Hepatocyte (in vitro differentiated cells): ENCODE data around the gene GAS6. TPM values are rescaled to one million over a fixed set of nuclear protein-coding genes. Genes with fewer than 3 reads are reported as not detected.

ENCODE experiments used
- DNase-seq: peaks from one replicate; pipeline ENCODE4 v3.0.0-alpha.2; 2016; ENCODE audit warnings: low spot score
- H2AFZ ChIP-seq: fragments of 200-600 bp; sonication (generic); 2 replicates; pipeline ENCODE4 v1.6.0; 2016; ENCODE audit warnings: antibody characterized with exemption, mild to moderate bottlenecking
- H3K27ac ChIP-seq: fragments of 200-600 bp; sonication (generic); 2 replicates; pipeline ENCODE4 v1.5.1; 2016; ENCODE audit warnings: mild to moderate bottlenecking
- H3K27me3 ChIP-seq: fragments of 200-600 bp; sonication (generic); 2 replicates; pipeline ENCODE4 v1.6.1; 2016
- H3K36me3 ChIP-seq: fragments of 200-600 bp; sonication (generic); replicated peaks from 2 replicates; pipeline ENCODE4 v1.5.1; 2016; ENCODE audit warnings: low read depth; ENCODE audit not compliant: insufficient read depth
- H3K4me1 ChIP-seq: fragments of 200-600 bp; sonication (generic); 2 replicates; pipeline ENCODE4 v1.5.1; 2016; ENCODE audit warnings: mild to moderate bottlenecking, moderate library complexity; ENCODE audit not compliant: insufficient read depth
- H3K4me2 ChIP-seq: fragments of 200-600 bp; sonication (generic); 2 replicates; pipeline ENCODE4 v1.6.0; 2016
- H3K4me3 ChIP-seq: fragments of 200-600 bp; sonication (generic); 2 replicates; pipeline ENCODE4 v1.5.1; 2016; ENCODE audit warnings: mild to moderate bottlenecking
- H3K79me2 ChIP-seq: fragments of 200-600 bp; sonication (generic); 2 replicates; pipeline ENCODE4 v1.6.0; 2017; ENCODE audit warnings: mild to moderate bottlenecking
- H3K9me2 ChIP-seq: fragments of 200-600 bp; sonication (generic); replicated peaks from 2 replicates; pipeline ENCODE4 v1.6.0; 2017; ENCODE audit warnings: mild to moderate bottlenecking; ENCODE audit not compliant: insufficient read depth
- H3K9me3 ChIP-seq: fragments of 200-600 bp; sonication (generic); 2 replicates; pipeline ENCODE4 v1.5.1; 2016; ENCODE audit warnings: low read depth, mild to moderate bottlenecking
- H4K20me1 ChIP-seq: fragments of 200-600 bp; sonication (generic); 2 replicates; pipeline ENCODE4 v1.6.0; 2016; ENCODE audit warnings: mild to moderate bottlenecking; ENCODE audit not compliant: insufficient read depth, poor library complexity, severe bottlenecking
- EZH2 ChIP-seq: fragments of 200-600 bp; sonication (generic); IDR thresholded peaks from 2 replicates; pipeline ENCODE4 v1.6.1; 2016; ENCODE audit warnings: antibody characterized with exemption, mild to moderate bottlenecking, borderline replicate concordance
- EZH2phosphoT487 ChIP-seq: fragments of 200-600 bp; sonication (generic); IDR thresholded peaks from one replicate; pipeline ENCODE4 v1.6.1; 2018; ENCODE audit warnings: antibody characterized with exemption, mild to moderate bottlenecking, low read depth, moderate library complexity; ENCODE audit not compliant: unreplicated experiment, severe bottlenecking
- WGBS: methylation state at CpG from one replicate; pipeline ENCODE4 v1.1.6; 2016; ENCODE audit warnings: low lambda C conversion rate; ENCODE audit errors: missing lambda C conversion rate; 5-methylcytosine and 5-hydroxymethylcytosine counted together
- polyA plus RNA-seq: library from polyadenylated mRNA; unstranded; fragments of >200 nt; fragmentation: Nextera tagmentation; extraction: Ambion mirVana; gene quantifications from 2 replicates; pipeline ENCODE4 v1.2.1, GENCODE V29; 2016
- total RNA-seq: library from RNA; depleted of rRNA; stranded (reverse); fragments of >200 nt; gene quantifications from 2 replicates; pipeline ENCODE4 v1.2.3, GENCODE V29; 2014
- TF ChIP-seq, protein P1 (sequence below): fragments of 200-600 bp; sonication (generic); IDR thresholded peaks from 2 replicates; pipeline ENCODE4 v1.5.1; 2016; ENCODE audit warnings: antibody characterized with exemption, mild to moderate bottlenecking; ENCODE audit not compliant: poor library complexity

The GAS6 gene
- total and polyA plus RNA-seq, 2 experiments from 2014 or later = 70.0 to 146 TPM

DNA sequence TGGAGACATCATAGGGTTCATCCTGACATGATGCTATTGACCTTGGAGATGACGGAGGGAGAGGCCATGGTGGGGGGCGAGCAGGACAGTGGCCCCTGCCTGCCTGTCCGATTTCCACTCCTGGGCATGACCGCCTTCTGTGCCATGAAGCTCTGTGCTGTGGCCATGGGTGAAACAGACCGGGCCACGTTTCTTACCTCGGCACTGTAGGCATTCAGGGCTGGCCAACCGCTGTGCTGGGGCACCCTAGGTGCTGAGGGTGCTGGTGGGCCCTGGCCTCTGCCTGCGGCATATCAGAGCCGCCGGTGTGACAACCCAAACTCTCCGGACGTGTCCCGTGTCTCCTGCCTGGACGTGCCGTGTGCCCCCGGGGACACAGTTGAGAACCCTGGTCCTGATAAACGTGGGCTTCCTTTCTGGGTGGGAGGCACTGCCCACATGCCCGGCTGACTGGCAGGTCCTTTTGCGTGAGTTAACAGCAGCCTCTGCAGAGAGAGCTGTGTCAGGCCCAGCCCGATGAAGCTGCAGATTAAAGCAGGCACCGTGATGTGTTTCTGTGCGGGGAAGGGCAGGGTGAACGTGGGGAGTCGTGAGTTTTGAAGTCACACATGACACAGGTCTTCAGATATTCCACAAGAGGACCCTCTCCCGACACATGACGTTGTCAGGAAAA lies 58.3 kb downstream of the GAS6 start:
- Histone ChIP-seq H3K4me3 (no peak overlapping the region), H3K4me2 (no peak overlapping the region), H3K9me3 (no peaks in the 10 kb centered on the region), H2AFZ (no peak overlapping the region), H3K4me1 (peaks cover 5% of the 10 kb centered on the region), H3K9me2 (no peaks in the 10 kb centered on the region), H4K20me1 (no peaks in the 10 kb centered on the region), H3K79me2 (no peaks in the 10 kb centered on the region), H3K27ac (no peak overlapping the region), H3K36me3 (no peaks in the 10 kb centered on the region), H3K27me3 (no peaks in the 10 kb centered on the region)
- WGBS = 93% methylated on average over 27 of the region's 27 CpGs
- no peak for DNase-seq
- TF ChIP-seq EZH2 = no peak
- TF ChIP-seq, protein P1, sequence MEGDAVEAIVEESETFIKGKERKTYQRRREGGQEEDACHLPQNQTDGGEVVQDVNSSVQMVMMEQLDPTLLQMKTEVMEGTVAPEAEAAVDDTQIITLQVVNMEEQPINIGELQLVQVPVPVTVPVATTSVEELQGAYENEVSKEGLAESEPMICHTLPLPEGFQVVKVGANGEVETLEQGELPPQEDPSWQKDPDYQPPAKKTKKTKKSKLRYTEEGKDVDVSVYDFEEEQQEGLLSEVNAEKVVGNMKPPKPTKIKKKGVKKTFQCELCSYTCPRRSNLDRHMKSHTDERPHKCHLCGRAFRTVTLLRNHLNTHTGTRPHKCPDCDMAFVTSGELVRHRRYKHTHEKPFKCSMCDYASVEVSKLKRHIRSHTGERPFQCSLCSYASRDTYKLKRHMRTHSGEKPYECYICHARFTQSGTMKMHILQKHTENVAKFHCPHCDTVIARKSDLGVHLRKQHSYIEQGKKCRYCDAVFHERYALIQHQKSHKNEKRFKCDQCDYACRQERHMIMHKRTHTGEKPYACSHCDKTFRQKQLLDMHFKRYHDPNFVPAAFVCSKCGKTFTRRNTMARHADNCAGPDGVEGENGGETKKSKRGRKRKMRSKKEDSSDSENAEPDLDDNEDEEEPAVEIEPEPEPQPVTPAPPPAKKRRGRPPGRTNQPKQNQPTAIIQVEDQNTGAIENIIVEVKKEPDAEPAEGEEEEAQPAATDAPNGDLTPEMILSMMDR = no peak
- TF ChIP-seq EZH2phosphoT487 = no peak

DNA sequence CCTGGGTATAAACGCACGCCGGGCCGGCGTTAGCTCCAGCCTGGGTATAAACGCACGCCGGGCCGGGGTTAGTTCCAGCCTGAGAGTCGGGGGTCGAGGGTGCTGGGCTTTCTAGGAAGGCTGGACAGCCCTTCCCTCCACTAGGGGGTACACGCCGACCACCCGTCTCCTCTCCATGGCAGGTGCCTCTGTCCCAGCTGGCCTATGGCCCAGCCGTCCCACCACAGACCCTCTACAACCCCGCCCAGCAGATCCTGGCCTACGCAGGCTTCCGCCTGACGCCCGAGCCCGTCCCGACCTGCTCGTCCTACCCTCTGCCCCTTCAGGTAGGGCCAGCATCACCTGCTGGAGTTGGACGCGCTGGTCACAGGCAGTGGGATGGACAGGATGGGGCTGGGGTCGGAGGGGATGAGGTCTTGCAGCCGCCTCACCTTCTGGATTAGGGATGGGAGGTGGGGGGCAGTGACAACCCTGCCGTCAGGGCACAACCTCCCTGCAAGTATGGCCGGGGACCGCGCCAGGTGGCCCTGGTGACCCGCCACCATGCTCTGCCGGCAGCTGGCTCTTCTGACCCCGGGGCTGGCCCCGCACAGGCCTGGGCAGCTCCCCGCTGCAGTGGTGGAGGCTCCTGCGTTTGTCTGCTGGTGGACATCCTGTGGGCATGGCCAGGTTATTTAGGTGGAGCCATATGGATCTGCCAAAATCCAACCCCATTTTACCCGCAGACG lies 59.0 kb downstream of the GAS6 start:
- 97% methylated on average over 35 of the region's 39 CpGs for WGBS

DNA sequence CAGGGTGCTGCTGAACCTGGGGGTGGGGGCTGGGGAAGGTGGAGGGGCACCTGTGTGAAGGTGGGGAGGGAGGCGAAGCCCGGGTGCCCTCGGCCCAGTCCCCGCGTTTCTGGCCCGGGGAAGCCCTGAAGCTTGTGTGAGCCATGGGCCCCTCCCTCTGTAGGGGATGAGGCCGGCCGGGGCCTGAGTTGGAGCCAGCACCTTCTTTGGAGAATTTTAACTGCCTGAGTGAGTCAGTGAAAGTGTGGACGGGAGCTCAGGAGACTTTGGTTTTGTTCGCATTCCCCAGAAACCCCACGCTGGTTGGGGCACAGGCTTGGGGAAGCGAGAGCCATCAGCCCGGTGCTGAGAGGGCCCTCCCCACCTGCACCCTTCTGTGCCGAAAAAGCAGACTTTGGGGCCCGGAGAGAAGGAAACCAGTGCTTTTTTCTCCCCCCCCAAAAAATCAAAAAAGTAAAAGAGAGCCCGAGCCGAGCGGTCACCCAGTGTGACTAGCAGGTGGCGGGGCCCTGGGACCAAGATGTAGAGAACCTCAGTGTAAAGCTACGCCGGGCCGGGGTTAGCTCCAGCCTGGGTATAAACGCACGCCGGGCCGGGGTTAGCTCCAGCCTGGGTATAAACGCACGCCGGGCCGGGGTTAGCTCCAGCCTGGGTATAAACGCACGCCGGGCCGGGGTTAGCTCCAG lies 59.7 kb downstream of the GAS6 start:
- Histone ChIP-seq H3K79me2 (no peaks in the 10 kb centered on the region), H2AFZ (no peak overlapping the region), H3K4me1 (peaks cover 5% of the 10 kb centered on the region), H3K9me2 (no peaks in the 10 kb centered on the region), H3K27me3 (no peaks in the 10 kb centered on the region), H4K20me1 (no peaks in the 10 kb centered on the region), H3K36me3 (no peaks in the 10 kb centered on the region), H3K9me3 (no peaks in the 10 kb centered on the region), H3K4me3 (no peak overlapping the region), H3K27ac (no peak overlapping the region), H3K4me2 (no peak overlapping the region)
- WGBS = 84% methylated on average over 20 of the region's 34 CpGs
- no peak for DNase-seq
- TF ChIP-seq, protein P1 = no peak
- no peak for TF ChIP-seq EZH2
- no peak for TF ChIP-seq EZH2phosphoT487

More for the DNA sequence above, 59.0 kb downstream of the GAS6 start:
- Histone ChIP-seq H3K27me3 (no peaks in the 10 kb centered on the region), H4K20me1 (no peaks in the 10 kb centered on the region), H3K27ac (no peak overlapping the region), H3K9me3 (no peaks in the 10 kb centered on the region), H3K4me2 (no peak overlapping the region), H2AFZ (no peak overlapping the region), H3K36me3 (no peaks in the 10 kb centered on the region), H3K4me3 (no peak overlapping the region), H3K4me1 (peaks cover 5% of the 10 kb centered on the region), H3K9me2 (no peaks in the 10 kb centered on the region), H3K79me2 (no peaks in the 10 kb centered on the region)
- TF ChIP-seq EZH2 = no peak
- no peak for TF ChIP-seq EZH2phosphoT487
- TF ChIP-seq, protein P1 = no peak
- no peak for DNase-seq
